H9 (cell line): ENCODE results near the gene FAXDC2. TPM values are rescaled to one million over a fixed set of nuclear protein-coding genes. Genes with fewer than 3 reads are reported as not detected.

Experiments
- DNase-seq: peaks from one replicate; pipeline ENCODE4 v3.0.0-alpha.2; 2017
- H2AFZ ChIP-seq: one replicate; pipeline ENCODE4 v1.6.1; 2013; ENCODE audit warnings: mild to moderate bottlenecking, low read length, control low read depth, moderate library complexity
- H2AK5ac ChIP-seq: 2 replicates; pipeline ENCODE4 v1.6.1; 2013; ENCODE audit warnings: low read length, control low read depth, mixed read lengths; ENCODE audit not compliant: insufficient read length
- H2BK120ac ChIP-seq: one replicate; pipeline ENCODE4 v1.6.1; 2013; ENCODE audit warnings: low read depth, mild to moderate bottlenecking, low read length, control low read depth, inconsistent platforms; ENCODE audit not compliant: poor library complexity, severe bottlenecking
- H2BK12ac ChIP-seq: 2 replicates; pipeline ENCODE4 v1.6.1; 2013; ENCODE audit warnings: low read length, control low read depth, mixed read lengths, low read depth; ENCODE audit not compliant: insufficient read length
- H2BK15ac ChIP-seq: 2 replicates; pipeline ENCODE4 v1.6.1; 2013; ENCODE audit warnings: low read depth, low read length, control low read depth
- H2BK20ac ChIP-seq: one replicate; pipeline ENCODE4 v1.6.1; 2013; ENCODE audit warnings: low read depth, mild to moderate bottlenecking, low read length, control low read depth, inconsistent platforms; ENCODE audit not compliant: poor library complexity, severe bottlenecking
- H2BK5ac ChIP-seq: 2 replicates; pipeline ENCODE4 v1.6.1; 2013; ENCODE audit warnings: low read length, control low read depth, mixed read lengths; ENCODE audit not compliant: insufficient read length
- H3K14ac ChIP-seq: 2 replicates; pipeline ENCODE4 v1.6.1; 2013; ENCODE audit warnings: low read length, control low read depth; ENCODE audit not compliant: insufficient read depth
- H3K18ac ChIP-seq: 2 replicates; pipeline ENCODE4 v1.6.1; 2013; ENCODE audit warnings: low read depth, mild to moderate bottlenecking, mixed read lengths, low read length, control low read depth; ENCODE audit not compliant: insufficient read length
- H3K23ac ChIP-seq: 2 replicates; pipeline ENCODE4 v1.6.1; 2013; ENCODE audit warnings: low read length, control low read depth, mixed read lengths, low read depth; ENCODE audit not compliant: insufficient read length
- H3K23me2 ChIP-seq: 2 replicates; pipeline ENCODE4 v1.6.1; 2013; ENCODE audit warnings: low read depth, mild to moderate bottlenecking, mixed read lengths, low read length, control low read depth; ENCODE audit not compliant: insufficient read length, poor library complexity, severe bottlenecking
- H3K27ac ChIP-seq: 2 replicates; pipeline ENCODE4 v1.5.1; 2013; ENCODE audit warnings: low read length, control low read depth, mixed read lengths, low read depth; ENCODE audit not compliant: insufficient read length
- H3K27me3 ChIP-seq: 2 replicates; pipeline ENCODE4 v1.6.1; 2013; ENCODE audit warnings: low read length, control low read depth, inconsistent platforms; ENCODE audit not compliant: insufficient read depth
- H3K4ac ChIP-seq: 2 replicates; pipeline ENCODE4 v1.6.1; 2013; ENCODE audit warnings: low read depth, mild to moderate bottlenecking, control low read depth, inconsistent platforms, low read length, moderate library complexity
- H3K4me1 ChIP-seq: 2 replicates; pipeline ENCODE4 v1.6.1; 2013; ENCODE audit warnings: low read length, control low read depth, inconsistent platforms; ENCODE audit not compliant: insufficient read depth
- H3K4me2 ChIP-seq: 2 replicates; pipeline ENCODE4 v1.6.1; 2013; ENCODE audit warnings: low read length, control low read depth, mixed read lengths; ENCODE audit not compliant: insufficient read length, insufficient read depth
- H3K56ac ChIP-seq: 2 replicates; pipeline ENCODE4 v1.6.1; 2013; ENCODE audit warnings: low read depth, mild to moderate bottlenecking, mixed read lengths, low read length, control low read depth; ENCODE audit not compliant: insufficient read length
- H3K79me1 ChIP-seq: 2 replicates; pipeline ENCODE4 v1.6.1; 2013; ENCODE audit warnings: low read depth, mild to moderate bottlenecking, moderate library complexity, low read length, control low read depth, inconsistent platforms; ENCODE audit not compliant: insufficient read depth, poor library complexity, severe bottlenecking
- H3K79me2 ChIP-seq: 2 replicates; pipeline ENCODE4 v1.6.1; 2013; ENCODE audit warnings: low read length, control low read depth, inconsistent platforms; ENCODE audit not compliant: insufficient read depth
- H3K9ac ChIP-seq: 2 replicates; pipeline ENCODE4 v1.6.1; 2013; ENCODE audit warnings: low read length, control low read depth, mixed read lengths; ENCODE audit not compliant: insufficient read length; ENCODE audit errors: extremely low read depth
- H3K9me3 ChIP-seq: one replicate; pipeline ENCODE4 v1.6.1; 2013; ENCODE audit warnings: low read depth, low read length, inconsistent platforms; ENCODE audit not compliant: control insufficient read depth
- H3T11ph ChIP-seq: one replicate; pipeline ENCODE4 v1.6.1; 2013; ENCODE audit warnings: mild to moderate bottlenecking, low read length, control low read depth, inconsistent platforms
- H4K20me1 ChIP-seq: one replicate; pipeline ENCODE4 v1.6.1; 2013; ENCODE audit not compliant: control insufficient read depth, insufficient read length, insufficient read depth
- H4K5ac ChIP-seq: 2 replicates; pipeline ENCODE4 v1.6.1; 2013; ENCODE audit warnings: low read depth, mild to moderate bottlenecking, mixed read lengths, low read length, control low read depth; ENCODE audit not compliant: insufficient read length
- H4K8ac ChIP-seq: replicated peaks from 2 replicates; pipeline ENCODE4 v1.6.1; 2013; ENCODE audit warnings: low read length, control low read depth, mixed read lengths, low read depth; ENCODE audit not compliant: insufficient read length
- H4K91ac ChIP-seq: 2 replicates; pipeline ENCODE4 v1.6.1; 2013; ENCODE audit warnings: low read depth, mild to moderate bottlenecking, moderate library complexity, mixed read lengths, low read length, control low read depth; ENCODE audit not compliant: insufficient read length
- H3K27ac Mint-ChIP-seq, 3 experiments: 2 replicates in 2 of 3; 3 replicates in 1 of 3; pipeline ENCODE4 v1.8.0; 2020 to 2021; ENCODE audit warnings: mixed read lengths in 3 of 3, mild to moderate bottlenecking in 1 of 3, moderate library complexity in 1 of 3
- H3K27me3 Mint-ChIP-seq: 2 replicates; pipeline ENCODE4 v1.8.0; 2021; ENCODE audit warnings: low read depth, mild to moderate bottlenecking, moderate library complexity, mixed read lengths
- H3K36me3 Mint-ChIP-seq, 3 experiments: 2 replicates in 2 of 3; 3 replicates in 1 of 3; pipeline ENCODE4 v1.8.0; 2020 to 2021; ENCODE audit warnings: low read depth in 3 of 3, mixed read lengths in 3 of 3; ENCODE audit not compliant: insufficient read depth in 1 of 3
- H3K4me1 Mint-ChIP-seq, 2 experiments: 2 replicates each; pipeline ENCODE4 v1.8.0; 2020; ENCODE audit warnings: mixed read lengths in 2 of 2
- H3K4me3 Mint-ChIP-seq, 2 experiments: 2 replicates in 1 of 2; 3 replicates in 1 of 2; pipeline ENCODE4 v1.8.0; 2020 to 2021; ENCODE audit warnings: mild to moderate bottlenecking in 2 of 2, mixed read lengths in 2 of 2, moderate library complexity in 1 of 2
- H3K9me3 Mint-ChIP-seq, 2 experiments: 2 replicates in 1 of 2; 3 replicates in 1 of 2; pipeline ENCODE4 v1.8.0; 2020; ENCODE audit warnings: mild to moderate bottlenecking in 2 of 2, mixed read lengths in 2 of 2, moderate library complexity in 1 of 2
- WGBS: extraction: QIAGEN DNeasy Blood & Tissue Kit; methylation state at CpG from one replicate; pipeline ENCODE4 v1.1.7; 2013; ENCODE audit warnings: missing lambda C conversion rate, low lambda C conversion rate, mixed read lengths; ENCODE audit not compliant: insufficient read length; ENCODE audit errors: extremely low coverage; 5-methylcytosine and 5-hydroxymethylcytosine counted together
- total RNA-seq: library from RNA; stranded (reverse); gene quantifications from 2 replicates; pipeline ENCODE4 v1.2.1, GENCODE V29; 2021
- TF ChIP-seq, protein P1 (sequence below): fragments of 200-600 bp; sonication (generic); conservative IDR thresholded peaks from 3 replicates; pipeline ENCODE4 v1.8.0; 2021; ENCODE audit warnings: antibody characterized with exemption, mild to moderate bottlenecking

Gene FAXDC2
- total RNA-seq, 1 experiment from 2014 or later, result 3.0 TPM

DNA sequence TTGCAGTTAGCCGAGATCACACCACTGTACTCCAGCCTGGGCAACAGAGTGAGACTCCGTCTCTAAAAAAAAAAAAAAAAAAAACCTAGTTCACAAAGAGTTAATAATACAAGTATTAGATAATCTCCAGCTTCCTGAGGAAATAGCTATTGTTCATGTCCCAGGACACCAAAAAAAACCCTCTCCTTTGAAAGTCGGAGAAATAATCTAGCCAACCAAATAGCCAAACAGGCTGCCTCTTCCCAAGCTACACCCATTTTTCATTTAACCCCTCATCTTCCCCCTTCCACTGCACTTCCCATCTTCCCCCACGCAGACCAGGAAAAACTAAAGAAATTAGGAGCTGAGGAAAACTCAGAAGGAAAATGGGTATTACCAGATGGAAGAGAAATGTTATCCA, 31.6 kb upstream of the FAXDC2 start:
- H4K8ac ChIP-seq, result no peak overlapping the region
- H3K79me1 ChIP-seq, result no peaks in the 10 kb centered on the region
- H3K79me2 ChIP-seq, result no peaks in the 10 kb centered on the region
- no peak overlapping the region for H4K5ac ChIP-seq
- H2BK15ac ChIP-seq, result no peak overlapping the region
- no peak overlapping the region for H3K56ac ChIP-seq
- Mint-ChIP-seq H3K36me3 (peaks cover 43 to 81% (median 55%) of the 10 kb centered on the region in 3 experiments), H3K4me3 (no peak overlapping the region), H3K9me3 (peaks cover 28 to 31% of the 10 kb centered on the region in 2 experiments), H3K27ac (no peak overlapping the region), H3K4me1 (peaks cover 7 to 8% of the 10 kb centered on the region in 2 experiments), H3K27me3 (peaks cover 2% of the 10 kb centered on the region; the same call in 1 of the 2 replicates)
- H4K91ac ChIP-seq, result no peak overlapping the region
- H2AK5ac ChIP-seq, result no peak overlapping the region
- TF ChIP-seq, protein P1, sequence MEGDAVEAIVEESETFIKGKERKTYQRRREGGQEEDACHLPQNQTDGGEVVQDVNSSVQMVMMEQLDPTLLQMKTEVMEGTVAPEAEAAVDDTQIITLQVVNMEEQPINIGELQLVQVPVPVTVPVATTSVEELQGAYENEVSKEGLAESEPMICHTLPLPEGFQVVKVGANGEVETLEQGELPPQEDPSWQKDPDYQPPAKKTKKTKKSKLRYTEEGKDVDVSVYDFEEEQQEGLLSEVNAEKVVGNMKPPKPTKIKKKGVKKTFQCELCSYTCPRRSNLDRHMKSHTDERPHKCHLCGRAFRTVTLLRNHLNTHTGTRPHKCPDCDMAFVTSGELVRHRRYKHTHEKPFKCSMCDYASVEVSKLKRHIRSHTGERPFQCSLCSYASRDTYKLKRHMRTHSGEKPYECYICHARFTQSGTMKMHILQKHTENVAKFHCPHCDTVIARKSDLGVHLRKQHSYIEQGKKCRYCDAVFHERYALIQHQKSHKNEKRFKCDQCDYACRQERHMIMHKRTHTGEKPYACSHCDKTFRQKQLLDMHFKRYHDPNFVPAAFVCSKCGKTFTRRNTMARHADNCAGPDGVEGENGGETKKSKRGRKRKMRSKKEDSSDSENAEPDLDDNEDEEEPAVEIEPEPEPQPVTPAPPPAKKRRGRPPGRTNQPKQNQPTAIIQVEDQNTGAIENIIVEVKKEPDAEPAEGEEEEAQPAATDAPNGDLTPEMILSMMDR, result no peak
- no peak overlapping the region for H3K4me2 ChIP-seq
- no peak overlapping the region for H3K4ac ChIP-seq
- H2BK5ac ChIP-seq, result no peak overlapping the region
- no peak overlapping the region for H3K18ac ChIP-seq
- WGBS, result no CpG with 5 or more reads among the region's 4 CpGs
- H2BK20ac ChIP-seq, result no peak overlapping the region
- peaks cover 2% of the 10 kb centered on the region; the same call in 1 of the 2 replicates for H3K4me1 ChIP-seq
- H3K23me2 ChIP-seq, result no peaks in the 10 kb centered on the region
- no peaks in the 10 kb centered on the region for H4K20me1 ChIP-seq
- no peak overlapping the region for H2AFZ ChIP-seq
- peaks cover 17% of the 10 kb centered on the region for H3K9me3 ChIP-seq
- no peak overlapping the region for H3T11ph ChIP-seq
- no peak overlapping the region for H3K9ac ChIP-seq
- H2BK120ac ChIP-seq, result no peak overlapping the region
- H3K27ac ChIP-seq, result no peak overlapping the region
- no peak for DNase-seq
- no peak overlapping the region for H3K14ac ChIP-seq
- no peaks in the 10 kb centered on the region for H3K27me3 ChIP-seq
- H3K23ac ChIP-seq, result no peak overlapping the region
- H2BK12ac ChIP-seq, result no peak overlapping the region
